CD4-positive, alpha-beta memory T cell (primary cell): ENCODE data around the gene ABCA3. TPM values are rescaled to one million over a fixed set of nuclear protein-coding genes. Genes with fewer than 3 reads are reported as not detected.

Source experiments
- CTCF ChIA-PET: fragments of 350-600 bp; sonication (Branson Sonifier 250); formaldehyde crosslinking; loops from one replicate; lab custom pipeline; 2021; ENCODE audit warnings: inconsistent platforms; ENCODE audit not compliant: partially characterized antibody; lab: Charles Lee
- POLR2A ChIA-PET: fragments of 350-600 bp; sonication (Branson Sonifier 250); formaldehyde crosslinking; loops from one replicate; lab custom pipeline; 2021; ENCODE audit not compliant: partially characterized antibody; lab: Charles Lee
- DNase-seq, 5 donors: peaks; one replicate each; pipeline versions ENCODE4 v3.0.0 to v3.0.0-alpha.2; 2020 to 2022; ENCODE audit warnings: mixed read lengths in 1 of 5
- H3K27ac ChIP-seq: one replicate; pipeline ENCODE4 v1.7.0; 2013; ENCODE audit warnings: low read depth, low read length
- H3K27me3 ChIP-seq: 2 replicates; pipeline ENCODE4 v1.7.0; 2013; ENCODE audit warnings: mild to moderate bottlenecking, low read length, moderate library complexity; ENCODE audit not compliant: insufficient read depth
- H3K36me3 ChIP-seq: 2 replicates; pipeline ENCODE4 v1.7.0; 2013; ENCODE audit warnings: mild to moderate bottlenecking, low read length, moderate library complexity; ENCODE audit not compliant: insufficient read depth
- H3K4me1 ChIP-seq: 2 replicates; pipeline ENCODE4 v1.7.0; 2013; ENCODE audit warnings: mild to moderate bottlenecking, low read length, moderate library complexity; ENCODE audit not compliant: insufficient read depth
- H3K4me3 ChIP-seq, 2 donors: one replicate each; pipeline ENCODE4 v1.7.0; 2013; ENCODE audit warnings: low read length in 2 of 2, mild to moderate bottlenecking in 1 of 2
- H3K9me3 ChIP-seq, 2 donors: one replicate each; pipeline ENCODE4 v1.7.0; 2013; ENCODE audit warnings: low read length in 2 of 2, control low read depth in 1 of 2; ENCODE audit not compliant: control insufficient read depth in 1 of 2
- H3K27ac Mint-ChIP-seq, 7 donors: one replicate each; pipeline ENCODE4 v1.8.0; 2020 to 2021; ENCODE audit warnings: mixed read lengths in 7 of 7, mild to moderate bottlenecking in 6 of 7, inconsistent platforms in 3 of 7, moderate library complexity in 3 of 7
- H3K27me3 Mint-ChIP-seq, 2 donors: one replicate each; pipeline ENCODE4 v1.8.0; 2020 to 2021; ENCODE audit warnings: mixed read lengths in 2 of 2
- H3K36me3 Mint-ChIP-seq, 2 donors: one replicate each; pipeline ENCODE4 v1.8.0; 2020 to 2021; ENCODE audit warnings: mixed read lengths in 2 of 2, inconsistent platforms in 1 of 2, mild to moderate bottlenecking in 1 of 2
- H3K4me1 Mint-ChIP-seq, 4 donors: one replicate each; pipeline ENCODE4 v1.8.0; 2020 to 2021; ENCODE audit warnings: mixed read lengths in 4 of 4, mild to moderate bottlenecking in 1 of 4
- H3K4me3 Mint-ChIP-seq, 8 donors: one replicate each; pipeline ENCODE4 v1.8.0; 2020 to 2021; ENCODE audit warnings: mixed read lengths in 8 of 8, mild to moderate bottlenecking in 7 of 8, moderate library complexity in 6 of 8, inconsistent platforms in 3 of 8
- H3K9me3 Mint-ChIP-seq, 8 donors: one replicate each; pipeline ENCODE4 v1.8.0; 2020 to 2021; ENCODE audit warnings: mixed read lengths in 8 of 8, mild to moderate bottlenecking in 5 of 8, inconsistent platforms in 3 of 8, moderate library complexity in 1 of 8
- intact Hi-C: fragments of 100-400 bp; cut with micrococcal nuclease; formaldehyde crosslinking; loops from one replicate; pipeline ENCODE4 v1.15.1; 2023
- polyA plus RNA-seq, 2 donors: library from polyadenylated mRNA; unstranded; fragments of 300-500 nt; fragmentation: Illumina TruSeq; gene quantifications; one replicate each; pipeline ENCODE4 v1.2.3, GENCODE V29; 2021
- total RNA-seq, 2 experiments: library from RNA; stranded (reverse); gene quantifications; one replicate each; pipeline ENCODE4 v1.2.3, GENCODE V29; 2021

The ABCA3 gene
- total and polyA plus RNA-seq, 4 experiments from 2014 or later, result 1.7 to 12.7 (median 6.5) TPM

DNA sequence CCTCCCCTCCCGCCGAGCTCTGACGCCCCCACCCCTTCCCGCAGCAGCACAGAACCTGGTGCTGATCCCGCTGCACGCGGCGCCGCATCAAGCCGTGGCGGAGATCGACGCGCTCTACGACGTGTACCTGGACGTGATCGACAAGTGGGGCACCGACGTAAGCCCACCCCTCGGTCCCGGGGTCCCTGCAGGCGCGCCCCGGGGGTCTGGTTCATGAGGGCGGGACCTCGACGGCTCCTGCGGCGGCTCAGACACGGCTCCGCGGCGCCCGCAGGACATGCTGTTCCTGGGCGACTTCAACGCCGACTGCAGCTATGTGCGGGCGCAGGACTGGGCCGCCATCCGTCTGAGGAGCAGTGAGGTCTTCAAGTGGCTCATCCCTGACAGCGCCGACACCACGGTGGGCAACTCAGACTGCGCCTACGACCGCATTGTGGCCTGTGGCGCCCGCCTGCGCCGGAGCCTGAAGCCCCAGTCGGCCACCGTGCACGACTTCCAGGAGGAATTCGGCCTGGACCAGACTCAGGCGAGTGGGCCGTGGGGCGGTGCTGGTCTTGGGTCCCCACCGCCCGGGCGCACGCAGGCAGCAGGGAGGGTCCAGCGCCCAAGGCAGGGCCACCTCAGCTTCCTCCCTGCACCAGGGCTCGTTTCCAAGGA, 102.9 kb downstream of the ABCA3 start:
- Histone ChIP-seq H3K36me3 (peaks cover 20% of the 10 kb centered on the region), H3K4me1 (no peaks in the 10 kb centered on the region), H3K27ac (no peak overlapping the region), H3K9me3 (no peaks in the 10 kb centered on the region), H3K4me3 (no peak overlapping the region), H3K27me3 (no peaks in the 10 kb centered on the region)
- H3K4me1 Mint-ChIP-seq, result peaks cover 0 to 9% (median under 1%) of the 10 kb centered on the region in 4 donors
- no peaks in the 10 kb centered on the region for H3K27me3 Mint-ChIP-seq
- no peak overlapping the region for H3K4me3 Mint-ChIP-seq
- intact Hi-C loops, result no loop called here
- no peak overlapping the region for H3K27ac Mint-ChIP-seq
- ChIA-PET POLR2A (interaction anchor here (0.5 kb wide), 1 partner anchor 82 kb away, joined by 3 read pairs; no protein-coding TSS in a partner anchor), CTCF (no interaction called here)
- H3K9me3 Mint-ChIP-seq, result no peaks in the 10 kb centered on the region
- DNase-seq, result no peak
- H3K36me3 Mint-ChIP-seq, result peaks cover 8 to 16% of the 10 kb centered on the region in 2 donors

DNA sequence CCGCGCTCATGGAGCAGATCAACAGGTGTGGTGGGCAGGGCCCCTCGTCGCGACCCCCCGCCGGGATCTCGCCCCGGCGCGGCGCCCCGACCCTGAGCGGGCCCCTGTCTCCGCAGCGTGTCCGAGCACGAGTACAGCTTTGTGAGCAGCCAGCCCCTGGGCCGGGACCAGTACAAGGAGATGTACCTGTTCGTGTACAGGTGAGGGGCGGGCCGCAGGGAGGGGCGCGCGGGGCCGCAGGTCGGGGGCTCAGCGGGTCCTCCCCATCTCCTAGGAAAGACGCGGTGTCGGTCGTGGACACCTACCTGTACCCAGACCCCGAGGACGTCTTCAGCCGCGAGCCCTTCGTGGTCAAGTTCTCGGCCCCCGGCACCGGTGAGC, 103.4 kb downstream of the ABCA3 start:
- H3K4me1 ChIP-seq, result no peaks in the 10 kb centered on the region
- CTCF ChIA-PET, result no interaction called here
- POLR2A ChIA-PET, result no interaction called here

DNA sequence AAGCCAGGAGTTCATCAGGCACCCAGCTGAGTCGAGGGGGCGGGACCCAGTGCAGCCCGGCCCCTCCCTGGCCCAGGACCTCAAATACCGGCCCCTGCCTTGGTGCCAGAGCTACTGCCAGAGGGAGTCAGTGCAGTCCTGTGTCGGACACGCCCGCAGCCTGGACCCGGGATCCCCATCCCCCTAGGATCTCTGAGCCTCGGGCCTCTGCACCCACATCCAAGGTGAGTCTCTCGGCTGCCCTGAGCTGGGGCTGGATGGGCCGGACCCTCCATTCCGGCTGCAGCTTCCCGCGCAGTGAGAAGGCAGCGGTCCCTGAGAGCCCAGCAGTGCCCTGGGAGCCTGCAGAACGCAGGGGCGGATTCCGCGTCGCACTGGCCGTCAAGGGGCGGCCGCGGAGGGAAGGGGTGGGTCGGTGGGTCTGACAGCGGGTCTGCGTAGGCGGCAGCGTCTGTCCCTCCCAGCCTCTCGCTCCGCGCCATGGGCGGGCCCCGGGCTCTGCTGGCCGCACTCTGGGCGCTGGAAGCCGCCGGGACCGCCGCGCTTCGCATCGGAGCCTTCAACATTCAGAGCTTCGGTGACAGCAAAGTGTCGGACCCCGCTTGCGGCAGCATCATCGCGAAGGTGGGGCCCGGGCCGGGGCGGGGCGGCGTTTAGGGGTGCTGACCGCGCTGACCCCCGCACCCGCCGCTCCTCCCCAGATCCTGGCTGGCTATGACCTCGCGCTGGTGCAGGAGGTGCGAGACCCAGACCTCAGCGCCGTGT, 104.0 kb downstream of the ABCA3 start, which contains the start of gene DNASE1L2:
DNASE1L2 (plus strand) TSS at position 108 of the 765 bp plus-strand sequence; CDS start at position 481, 373 bp downstream.
- CTCF ChIA-PET, result no interaction called here

More for the DNA sequence above, 103.4 kb downstream of the ABCA3 start:
- Histone ChIP-seq H3K4me3 (no peak overlapping the region), H3K9me3 (no peaks in the 10 kb centered on the region), H3K36me3 (peaks cover 19% of the 10 kb centered on the region), H3K27ac (no peak overlapping the region), H3K27me3 (no peaks in the 10 kb centered on the region)
- intact Hi-C loops, result no loop called here
- no peak for DNase-seq
- peaks cover 0 to 9% (median 0%) of the 10 kb centered on the region in 4 donors for H3K4me1 Mint-ChIP-seq
- H3K27ac Mint-ChIP-seq, result no peak overlapping the region
- no peaks in the 10 kb centered on the region for H3K9me3 Mint-ChIP-seq
- H3K36me3 Mint-ChIP-seq, result peaks cover 5 to 13% of the 10 kb centered on the region in 2 donors
- no peaks in the 10 kb centered on the region for H3K27me3 Mint-ChIP-seq
- no peak overlapping the region for H3K4me3 Mint-ChIP-seq

DNA sequence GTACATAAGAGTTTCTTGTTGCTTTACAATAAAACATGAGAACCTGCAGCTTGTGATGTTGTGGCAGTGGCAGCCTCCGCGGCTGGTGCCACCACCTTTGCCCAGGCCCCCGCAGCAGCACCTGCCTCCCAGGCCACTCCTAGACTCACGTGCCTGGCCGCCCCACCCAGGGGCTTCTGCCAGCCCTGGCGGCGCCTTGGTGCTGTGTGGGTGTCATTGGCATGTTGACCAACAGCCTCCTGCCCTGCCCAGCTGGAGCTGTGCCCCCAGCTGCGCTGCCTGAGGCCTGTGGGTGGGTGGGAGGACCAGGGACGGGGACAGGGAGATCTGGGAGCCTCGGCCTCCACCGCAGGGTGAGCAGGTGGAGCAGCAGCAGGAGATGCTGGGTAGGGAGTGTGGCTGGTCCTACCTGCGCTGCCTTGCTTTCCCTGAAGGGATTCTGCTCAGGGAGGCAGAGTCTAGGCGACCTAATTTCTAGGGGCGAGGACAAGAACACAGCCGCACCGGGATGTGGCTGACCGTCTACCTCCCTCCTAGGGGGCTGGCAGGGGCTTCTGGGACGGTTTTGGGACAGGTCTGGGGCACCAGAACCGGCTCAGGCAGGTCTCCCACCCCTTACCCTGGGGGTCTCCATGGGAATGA, 104.7 kb downstream of the ABCA3 start:
- ChIA-PET POLR2A (interaction anchor here (0.9 to 1.1 kb wide), 2 partner anchors 17 to 20 kb away, joined by 3 to 5 read pairs; no protein-coding TSS in a partner anchor), CTCF (no interaction called here)
- no peaks in the 10 kb centered on the region for H3K4me1 ChIP-seq
- no peaks in the 10 kb centered on the region for H3K27me3 ChIP-seq
- intact Hi-C loops, result no loop called here
- Mint-ChIP-seq H3K27me3 (no peaks in the 10 kb centered on the region), H3K27ac (no peak overlapping the region), H3K9me3 (no peaks in the 10 kb centered on the region), H3K4me3 (no peak overlapping the region), H3K36me3 (peaks cover 5 to 18% of the 10 kb centered on the region in 2 donors), H3K4me1 (peaks cover 0 to 9% (median 0%) of the 10 kb centered on the region in 4 donors)
- no peak overlapping the region for H3K27ac ChIP-seq
- no peak for DNase-seq
- no peak overlapping the region for H3K4me3 ChIP-seq
- peaks cover 29% of the 10 kb centered on the region for H3K36me3 ChIP-seq
- no peaks in the 10 kb centered on the region for H3K9me3 ChIP-seq

More for the DNA sequence above, 104.0 kb downstream of the ABCA3 start, which contains the start of gene DNASE1L2:
- Mint-ChIP-seq H3K27ac (no peak within 1 kb of the TSS), H3K9me3 (no peaks in the 10 kb centered on the region), H3K36me3 (peaks cover 5 to 15% of the 10 kb centered on the region in 2 donors), H3K4me3 (no peak within 1 kb of the TSS), H3K27me3 (no peaks in the 10 kb centered on the region), H3K4me1 (peaks cover 0 to 9% (median 0%) of the 10 kb centered on the region in 4 donors)
- POLR2A ChIA-PET, result interaction anchor here (0.9 to 1.1 kb wide), 2 partner anchors 16 to 21 kb away, joined by 3 to 5 read pairs; no protein-coding TSS in a partner anchor
- H3K9me3 ChIP-seq, result no peaks in the 10 kb centered on the region
- no peak within 1 kb of the TSS for H3K27ac ChIP-seq
- H3K27me3 ChIP-seq, result no peaks in the 10 kb centered on the region
- no peak within 1 kb of the TSS for H3K4me3 ChIP-seq
- no peaks in the 10 kb centered on the region for H3K4me1 ChIP-seq
- H3K36me3 ChIP-seq, result peaks cover 24% of the 10 kb centered on the region
- DNase-seq, result no peak
- intact Hi-C loops, result no loop called here

DNA sequence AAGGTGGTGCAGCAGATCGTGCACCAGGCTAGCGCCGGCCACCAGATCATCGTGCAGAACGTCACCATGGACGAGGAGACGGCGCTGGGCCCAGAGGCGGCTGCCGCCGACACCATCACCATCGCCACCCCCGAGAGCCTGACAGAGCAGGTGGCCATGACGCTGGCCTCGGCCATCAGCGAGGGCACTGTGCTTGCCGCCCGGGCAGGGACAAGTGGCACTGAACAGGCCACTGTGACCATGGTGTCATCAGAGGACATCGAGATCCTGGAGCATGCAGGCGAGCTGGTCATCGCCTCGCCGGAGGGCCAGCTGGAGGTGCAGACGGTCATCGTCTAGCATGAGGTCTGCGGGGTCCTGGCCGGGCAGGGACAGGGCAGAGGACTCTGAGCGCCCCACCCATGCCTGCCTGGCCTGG, 105.3 kb downstream of the ABCA3 start:
- Histone ChIP-seq H3K4me1 (no peaks in the 10 kb centered on the region), H3K27me3 (no peaks in the 10 kb centered on the region), H3K4me3 (no peak overlapping the region), H3K36me3 (peaks cover 29% of the 10 kb centered on the region), H3K9me3 (no peaks in the 10 kb centered on the region), H3K27ac (no peak overlapping the region)
- ChIA-PET CTCF (no interaction called here), POLR2A (no interaction called here)
- intact Hi-C loops, result no loop called here
- Mint-ChIP-seq H3K27me3 (no peaks in the 10 kb centered on the region), H3K27ac (no peak overlapping the region), H3K36me3 (peaks cover 6 to 21% of the 10 kb centered on the region in 2 donors), H3K4me3 (no peak overlapping the region), H3K9me3 (no peaks in the 10 kb centered on the region), H3K4me1 (peaks cover 0 to 9% (median 0%) of the 10 kb centered on the region in 4 donors)
- no peak for DNase-seq

DNA sequence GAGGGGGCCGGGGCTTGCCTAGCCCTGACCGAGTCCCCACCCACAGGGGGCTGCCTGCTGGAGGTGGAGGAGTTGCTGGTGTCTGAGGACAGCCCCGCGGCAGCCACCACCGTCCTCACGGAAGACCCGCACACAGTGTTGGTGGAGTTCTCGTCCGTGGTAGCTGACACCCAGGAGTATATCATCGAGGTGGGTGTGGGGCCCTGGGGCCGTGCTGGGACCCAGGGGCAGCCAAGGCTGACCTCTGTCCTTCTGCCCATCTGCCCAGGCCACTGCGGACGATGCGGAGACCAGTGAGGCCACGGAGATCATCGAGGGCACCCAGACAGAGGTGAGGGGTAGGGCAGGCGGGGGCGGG, 105.7 kb downstream of the ABCA3 start:
- H3K4me3 ChIP-seq, result no peak overlapping the region
- intact Hi-C loops, result no loop called here
- no peak overlapping the region for H3K4me3 Mint-ChIP-seq
- peaks cover 10 to 26% of the 10 kb centered on the region in 2 donors for H3K36me3 Mint-ChIP-seq
- no peaks in the 10 kb centered on the region for H3K4me1 ChIP-seq
- H3K9me3 ChIP-seq, result no peaks in the 10 kb centered on the region
- no peak overlapping the region for H3K27ac Mint-ChIP-seq
- peaks cover 0 to 1% of the 10 kb centered on the region in 2 donors for H3K27me3 Mint-ChIP-seq
- H3K4me1 Mint-ChIP-seq, result peaks cover 0 to 9% (median 0%) of the 10 kb centered on the region in 4 donors
- no peak for DNase-seq
- ChIA-PET POLR2A (no interaction called here), CTCF (no interaction called here)
- no peaks in the 10 kb centered on the region for H3K9me3 Mint-ChIP-seq
- H3K27me3 ChIP-seq, result no peaks in the 10 kb centered on the region
- no peak overlapping the region for H3K27ac ChIP-seq
- peaks cover 33% of the 10 kb centered on the region for H3K36me3 ChIP-seq
